ENCODE measurements around the gene EPOP.

- TF ChIP-seq CTCF (conservative IDR thresholded peaks at IDR 0.05) (no peak), ZFX (IDR thresholded peaks at IDR 0.05) (no peak)
These were observed 41.7 kb upstream of the EPOP start for GRCh38 chr17:38716368-38717005.
